ENCODE data around the gene NCS1.

- TF ChIP-seq POLR2A (IDR thresholded peaks at IDR 0.05) (no peak), CTCF (IDR thresholded peaks at IDR 0.05) (no peak)
These were observed 17.6 kb downstream of the NCS1 start for GRCh38 chr9:130189840-130190239.
